ENCODE measurements around the gene WWC2. TPM values are rescaled to one million over a fixed set of nuclear protein-coding genes. Genes with fewer than 3 reads are reported as not detected.

Gene WWC2
- 41.5 to 54.5 TPM (median 48.0 TPM) in 3 replicates for total RNA-seq
- long read RNA-seq, full-length matches to known transcripts = 33 of 49 reads
- long read RNA-seq, partial matches to known transcripts = 8 of 49 reads
- long read RNA-seq, other reads (novel, unspliced or antisense) = 8 of 49 reads

GRCh38 chr4:183098723-183099536, at the start of gene WWC2:
WWC2 (plus strand) TSS chr4:183099257; CDS start chr4:183099492, 235 bp downstream.
- H3K27me3 Mint-ChIP-seq (ENCODE audit: low read depth) = no peaks in the 10 kb centered on the region
- peak within 1 kb of the TSS; percentile 77 for H3K4me3 Mint-ChIP-seq (ENCODE audit: unreplicated experiment)
- H3K36me3 Mint-ChIP-seq (ENCODE audit: low read depth) = no peaks in the 10 kb centered on the region
- no peak for TF ChIP-seq CTCF (IDR thresholded peaks at IDR 0.05)
- DNase-seq (ENCODE audit: low spot score) = peak; percentile 94
- H3K27ac Mint-ChIP-seq (ENCODE audit: unreplicated experiment) = peak within 1 kb of the TSS; percentile 84
- no peaks in the 10 kb centered on the region for H3K9me3 Mint-ChIP-seq (ENCODE audit: low read depth)
- peaks cover 42% of the 10 kb centered on the region for H3K4me1 Mint-ChIP-seq (ENCODE audit: low read depth)

GRCh38 chr4:183053681-183054080, 45.4 kb upstream of the WWC2 start:
- no peaks in the 10 kb centered on the region for H3K4me1 Mint-ChIP-seq (ENCODE audit: low read depth)
- peaks cover 9% of the 10 kb centered on the region for H3K36me3 Mint-ChIP-seq (ENCODE audit: low read depth)
- peaks cover 36% of the 10 kb centered on the region for H3K9me3 Mint-ChIP-seq (ENCODE audit: low read depth)
- DNase-seq (ENCODE audit: low spot score) = no peak
- peaks cover 10% of the 10 kb centered on the region for H3K27me3 Mint-ChIP-seq (ENCODE audit: low read depth)
- H3K4me3 Mint-ChIP-seq (ENCODE audit: unreplicated experiment) = no peak overlapping the region
- no peak for TF ChIP-seq CTCF (IDR thresholded peaks at IDR 0.05)
- no peak overlapping the region for H3K27ac Mint-ChIP-seq (ENCODE audit: unreplicated experiment)

GRCh38 chr4:183057255-183057654, 41.8 kb upstream of the WWC2 start:
- H3K9me3 Mint-ChIP-seq (ENCODE audit: low read depth) = peaks cover 22% of the 10 kb centered on the region
- H3K4me3 Mint-ChIP-seq (ENCODE audit: unreplicated experiment) = no peak overlapping the region
- DNase-seq (ENCODE audit: low spot score) = no peak
- H3K27me3 Mint-ChIP-seq (ENCODE audit: low read depth) = peaks cover 8% of the 10 kb centered on the region
- H3K36me3 Mint-ChIP-seq (ENCODE audit: low read depth) = peaks cover 4% of the 10 kb centered on the region
- H3K4me1 Mint-ChIP-seq (ENCODE audit: low read depth) = no peaks in the 10 kb centered on the region
- no peak for TF ChIP-seq CTCF (IDR thresholded peaks at IDR 0.05)
- no peak overlapping the region for H3K27ac Mint-ChIP-seq (ENCODE audit: unreplicated experiment)

- peaks cover 7% of the 10 kb centered on the region for H3K27me3 Mint-ChIP-seq (ENCODE audit: low read depth)
Observed at GRCh38 chr4:183059797-183060196, 39.3 kb upstream of the WWC2 start.

More at GRCh38 chr4:183059797-183060196, 39.3 kb upstream of the WWC2 start:
- Mint-ChIP-seq H3K36me3 (ENCODE audit: low read depth) (peaks cover 1% of the 10 kb centered on the region), H3K4me1 (ENCODE audit: low read depth) (peaks cover 11% of the 10 kb centered on the region), H3K4me3 (ENCODE audit: unreplicated experiment) (no peak overlapping the region), H3K27ac (ENCODE audit: unreplicated experiment) (no peak overlapping the region), H3K9me3 (ENCODE audit: low read depth) (peaks cover 14% of the 10 kb centered on the region)
- DNase-seq (ENCODE audit: low spot score) = no peak
- no peak for TF ChIP-seq CTCF (IDR thresholded peaks at IDR 0.05)
